Measurements from ENCODE around the gene RAB11FIP4.

The RAB11FIP4 gene

GRCh38 chr17:31446195-31446967 is 54.9 kb downstream of the RAB11FIP4 start:
- Histone ChIP-seq H3K4me1 (ENCODE audit: control insufficient read depth, insufficient read depth, low read length) (peaks cover 4% of the 10 kb centered on the region), H3K9ac (ENCODE audit: low read length) (no peak overlapping the region), H3K27me3 (ENCODE audit: control insufficient read depth, insufficient read depth, low read length) (no peaks in the 10 kb centered on the region), H3K9me3 (ENCODE audit: control insufficient read depth, low read length) (no peaks in the 10 kb centered on the region), H3K4me3 (ENCODE audit: low read length) (no peak overlapping the region), H3K36me3 (ENCODE audit: control insufficient read depth, insufficient read depth, low read length) (no peaks in the 10 kb centered on the region)

GRCh38 chr17:31448467-31449077 is 57.1 kb downstream of the RAB11FIP4 start:
- Histone ChIP-seq H3K36me3 (ENCODE audit: control insufficient read depth, insufficient read depth, low read length) (no peaks in the 10 kb centered on the region), H3K4me3 (ENCODE audit: low read length) (no peak overlapping the region), H3K9ac (ENCODE audit: low read length) (no peak overlapping the region), H3K9me3 (ENCODE audit: control insufficient read depth, low read length) (no peaks in the 10 kb centered on the region), H3K4me1 (ENCODE audit: control insufficient read depth, insufficient read depth, low read length) (peaks cover 5% of the 10 kb centered on the region), H3K27me3 (ENCODE audit: control insufficient read depth, insufficient read depth, low read length) (no peaks in the 10 kb centered on the region)

DNA sequence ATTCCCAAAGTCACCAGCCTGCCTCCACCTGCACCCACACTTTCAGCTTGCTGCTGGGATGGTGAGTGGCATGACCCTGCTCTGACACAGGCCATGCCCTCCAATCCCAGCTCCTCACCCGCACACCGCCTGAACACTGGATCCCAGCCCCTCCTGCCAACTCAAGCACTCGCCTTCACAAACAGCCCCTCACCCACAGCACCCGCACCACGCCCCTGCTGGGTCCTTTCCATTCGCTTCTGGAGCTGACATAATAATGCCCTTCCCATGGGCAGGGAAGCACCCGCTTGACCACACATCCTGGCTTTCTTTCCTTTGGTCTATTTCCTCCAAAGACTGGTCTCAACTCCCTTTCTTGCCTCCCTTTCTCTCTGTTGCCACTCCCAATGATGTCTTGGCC is 57.6 kb downstream of the RAB11FIP4 start:
- Histone ChIP-seq H3K27me3 (ENCODE audit: control insufficient read depth, insufficient read depth, low read length) (no peaks in the 10 kb centered on the region), H3K4me1 (ENCODE audit: control insufficient read depth, insufficient read depth, low read length) (peaks cover 5% of the 10 kb centered on the region), H3K9ac (ENCODE audit: low read length) (no peak overlapping the region), H3K4me3 (ENCODE audit: low read length) (no peak overlapping the region), H3K36me3 (ENCODE audit: control insufficient read depth, insufficient read depth, low read length) (no peaks in the 10 kb centered on the region), H3K9me3 (ENCODE audit: control insufficient read depth, low read length) (no peaks in the 10 kb centered on the region)

- no peak overlapping the region for H3K4me3 ChIP-seq (ENCODE audit: low read length)
- H3K36me3 ChIP-seq (ENCODE audit: control insufficient read depth, insufficient read depth, low read length) = no peaks in the 10 kb centered on the region
- H3K4me1 ChIP-seq (ENCODE audit: control insufficient read depth, insufficient read depth, low read length) = peaks cover 5% of the 10 kb centered on the region
- H3K9me3 ChIP-seq (ENCODE audit: control insufficient read depth, low read length) = no peaks in the 10 kb centered on the region
- no peaks in the 10 kb centered on the region for H3K27me3 ChIP-seq (ENCODE audit: control insufficient read depth, insufficient read depth, low read length)
- no peak overlapping the region for H3K9ac ChIP-seq (ENCODE audit: low read length)
Observed at GRCh38 chr17:31449746-31450145, 58.3 kb downstream of the RAB11FIP4 start.

DNA sequence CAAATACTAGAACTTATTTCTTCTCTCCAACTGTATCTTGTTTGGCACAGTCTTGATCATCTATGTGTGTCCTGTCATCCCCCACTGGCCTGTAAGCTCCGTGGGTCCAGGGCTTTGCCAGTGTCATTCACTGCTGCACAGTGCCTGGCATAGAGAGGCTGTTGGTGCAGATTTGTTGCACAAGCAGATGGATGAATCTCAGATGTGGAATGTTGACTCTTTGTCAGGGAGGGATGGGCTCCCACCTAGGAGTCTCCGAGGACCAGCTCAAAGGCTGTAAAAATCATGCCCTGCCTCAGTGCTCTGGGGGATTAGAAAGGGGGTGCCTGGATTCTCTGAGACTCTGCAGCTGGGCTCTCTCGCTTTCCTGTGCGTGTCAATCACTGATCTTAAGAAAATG is 60.6 kb downstream of the RAB11FIP4 start:
- Histone ChIP-seq H3K4me1 (ENCODE audit: control insufficient read depth, insufficient read depth, low read length) (peaks cover 5% of the 10 kb centered on the region), H3K9ac (ENCODE audit: low read length) (no peak overlapping the region), H3K4me3 (ENCODE audit: low read length) (no peak overlapping the region), H3K36me3 (ENCODE audit: control insufficient read depth, insufficient read depth, low read length) (no peaks in the 10 kb centered on the region), H3K9me3 (ENCODE audit: control insufficient read depth, low read length) (no peaks in the 10 kb centered on the region), H3K27me3 (ENCODE audit: control insufficient read depth, insufficient read depth, low read length) (no peaks in the 10 kb centered on the region)

- H3K36me3 ChIP-seq (ENCODE audit: control insufficient read depth, insufficient read depth, low read length) = no peaks in the 10 kb centered on the region
- H3K9ac ChIP-seq (ENCODE audit: low read length) = no peak overlapping the region
- H3K9me3 ChIP-seq (ENCODE audit: control insufficient read depth, low read length) = no peaks in the 10 kb centered on the region
- H3K4me3 ChIP-seq (ENCODE audit: low read length) = no peak overlapping the region
- H3K27me3 ChIP-seq (ENCODE audit: control insufficient read depth, insufficient read depth, low read length) = no peaks in the 10 kb centered on the region
- peaks cover 6% of the 10 kb centered on the region for H3K4me1 ChIP-seq (ENCODE audit: control insufficient read depth, insufficient read depth, low read length)
Observed at GRCh38 chr17:31452561-31453110, 61.2 kb downstream of the RAB11FIP4 start.

DNA sequence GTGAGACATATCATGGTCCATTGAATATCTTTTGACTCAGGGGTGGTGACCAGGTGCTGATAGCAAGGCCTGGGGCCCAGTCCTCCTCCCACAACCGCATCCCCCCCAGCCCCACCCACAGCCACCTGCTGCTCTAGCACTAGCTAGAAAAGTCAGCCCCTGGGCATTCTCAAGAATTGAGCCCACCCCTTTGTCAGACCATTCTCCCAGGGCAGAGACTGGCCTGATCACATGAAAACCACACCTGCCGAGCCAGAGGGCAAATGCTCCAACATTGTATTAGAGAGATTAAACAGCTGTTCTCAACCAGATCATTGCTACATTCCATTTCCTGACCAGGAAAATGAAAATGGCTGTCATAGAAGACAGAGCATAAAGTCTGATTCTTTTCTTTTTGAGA is 62.4 kb downstream of the RAB11FIP4 start:
- Histone ChIP-seq H3K27me3 (ENCODE audit: control insufficient read depth, insufficient read depth, low read length) (no peaks in the 10 kb centered on the region), H3K9me3 (ENCODE audit: control insufficient read depth, low read length) (no peaks in the 10 kb centered on the region), H3K4me1 (ENCODE audit: control insufficient read depth, insufficient read depth, low read length) (peaks cover 14% of the 10 kb centered on the region), H3K4me3 (ENCODE audit: low read length) (no peak overlapping the region), H3K9ac (ENCODE audit: low read length) (no peak overlapping the region), H3K36me3 (ENCODE audit: control insufficient read depth, insufficient read depth, low read length) (no peaks in the 10 kb centered on the region)

DNA sequence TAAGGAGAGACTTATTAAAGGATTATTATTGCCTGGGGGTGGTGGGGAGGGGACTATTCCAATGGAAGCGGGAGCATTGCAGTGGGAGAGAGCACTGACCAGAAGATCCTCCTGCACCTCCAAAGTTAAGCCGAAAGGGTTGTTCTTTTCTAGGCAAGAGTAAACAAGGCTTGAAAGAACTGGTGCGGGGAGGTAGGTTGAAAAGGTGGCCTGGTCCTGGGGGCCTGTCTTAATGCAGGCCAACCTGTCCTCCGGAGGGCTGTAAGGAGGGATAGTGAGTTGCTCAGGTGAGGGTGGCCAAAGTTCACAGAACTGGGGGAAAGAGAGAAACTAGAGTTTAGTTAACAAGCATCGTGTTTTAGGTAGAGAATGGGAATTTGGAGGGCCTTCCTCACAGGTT is 65.3 kb downstream of the RAB11FIP4 start:
- no peak overlapping the region for H3K4me3 ChIP-seq (ENCODE audit: low read length)
- no peaks in the 10 kb centered on the region for H3K27me3 ChIP-seq (ENCODE audit: control insufficient read depth, insufficient read depth, low read length)
- H3K4me1 ChIP-seq (ENCODE audit: control insufficient read depth, insufficient read depth, low read length) = peaks cover 10% of the 10 kb centered on the region
- no peak overlapping the region for H3K9ac ChIP-seq (ENCODE audit: low read length)
- no peaks in the 10 kb centered on the region for H3K36me3 ChIP-seq (ENCODE audit: control insufficient read depth, insufficient read depth, low read length)
- H3K9me3 ChIP-seq (ENCODE audit: control insufficient read depth, low read length) = no peaks in the 10 kb centered on the region

- no peak overlapping the region for H3K9ac ChIP-seq (ENCODE audit: low read length)
- H3K36me3 ChIP-seq (ENCODE audit: control insufficient read depth, insufficient read depth, low read length) = no peaks in the 10 kb centered on the region
- no peaks in the 10 kb centered on the region for H3K9me3 ChIP-seq (ENCODE audit: control insufficient read depth, low read length)
Observed at GRCh38 chr17:31457391-31458234, 66.1 kb downstream of the RAB11FIP4 start.

DNA sequence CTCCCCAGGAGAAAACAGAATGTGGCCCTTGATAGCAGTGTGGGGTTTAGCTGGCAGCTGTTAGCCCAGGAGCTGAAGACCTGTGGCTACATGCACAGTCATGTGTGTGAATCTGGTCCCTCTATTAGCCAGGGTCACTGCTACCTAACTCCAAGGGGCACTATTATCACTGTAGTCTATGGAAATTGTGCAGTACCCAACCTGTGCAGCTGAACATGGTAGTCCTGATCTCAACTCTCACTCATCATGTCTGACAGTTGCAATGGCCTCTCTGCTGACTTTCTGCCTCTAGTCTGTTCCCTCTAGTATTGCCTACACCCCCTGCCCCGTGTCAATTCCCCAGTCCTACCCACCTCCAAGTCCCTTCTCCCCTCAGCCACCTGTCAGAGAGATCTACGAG is 67.4 kb downstream of the RAB11FIP4 start:
- H3K27me3 ChIP-seq (ENCODE audit: control insufficient read depth, insufficient read depth, low read length) = no peaks in the 10 kb centered on the region

More at GRCh38 chr17:31457391-31458234, 66.1 kb downstream of the RAB11FIP4 start:
- no peaks in the 10 kb centered on the region for H3K27me3 ChIP-seq (ENCODE audit: control insufficient read depth, insufficient read depth, low read length)
- H3K4me3 ChIP-seq (ENCODE audit: low read length) = no peak overlapping the region
- H3K4me1 ChIP-seq (ENCODE audit: control insufficient read depth, insufficient read depth, low read length) = peaks cover 9% of the 10 kb centered on the region

DNA sequence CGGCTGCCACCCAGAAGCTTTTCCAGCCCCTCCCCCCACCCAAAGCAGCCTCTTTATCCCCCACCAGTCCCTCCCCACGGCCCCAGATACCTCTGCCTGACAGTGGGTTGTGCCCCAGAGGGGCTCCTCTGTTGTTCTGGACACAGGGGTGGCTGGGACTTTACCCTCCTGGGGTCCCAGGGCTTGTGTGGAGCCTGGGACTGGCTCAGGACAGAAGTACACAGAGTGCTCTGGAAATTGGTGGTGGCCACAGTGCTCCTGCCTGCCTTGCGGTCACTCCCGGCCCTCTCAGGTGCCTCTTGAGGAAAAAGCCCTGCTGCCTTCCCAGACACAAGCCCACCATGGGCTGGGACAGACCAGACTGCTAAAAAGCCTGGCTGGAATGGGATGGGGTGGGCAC is 68.2 kb downstream of the RAB11FIP4 start:
- Histone ChIP-seq H3K4me3 (ENCODE audit: low read length) (no peak overlapping the region), H3K9me3 (ENCODE audit: control insufficient read depth, low read length) (no peaks in the 10 kb centered on the region), H3K36me3 (ENCODE audit: control insufficient read depth, insufficient read depth, low read length) (no peaks in the 10 kb centered on the region), H3K4me1 (ENCODE audit: control insufficient read depth, insufficient read depth, low read length) (peaks cover 9% of the 10 kb centered on the region), H3K9ac (ENCODE audit: low read length) (no peak overlapping the region), H3K27me3 (ENCODE audit: control insufficient read depth, insufficient read depth, low read length) (no peaks in the 10 kb centered on the region)

More for the DNA sequence above, 67.4 kb downstream of the RAB11FIP4 start:
- Histone ChIP-seq H3K9ac (ENCODE audit: low read length) (no peak overlapping the region), H3K36me3 (ENCODE audit: control insufficient read depth, insufficient read depth, low read length) (no peaks in the 10 kb centered on the region), H3K9me3 (ENCODE audit: control insufficient read depth, low read length) (no peaks in the 10 kb centered on the region), H3K4me1 (ENCODE audit: control insufficient read depth, insufficient read depth, low read length) (peaks cover 9% of the 10 kb centered on the region), H3K4me3 (ENCODE audit: low read length) (no peak overlapping the region)
